ENCODE results near the gene FAM72C.
"Not testable (repeated sequence)": the region's sequence is repeated elsewhere in the genome, so short reads cannot be mapped to it uniquely, and the experiment has no call there.

Gene FAM72C

GRCh38 chr1:143984721-143985473 lies 13.1 kb upstream of the FAM72C start:
- DNase-seq, result not testable (repeated sequence)

- not testable (repeated sequence) for DNase-seq
Measured at GRCh38 chr1:143974416-143974815, 2.6 kb upstream of the FAM72C start.

- not testable (repeated sequence) for DNase-seq
Measured at GRCh38 chr1:143973876-143974414, 2.2 kb upstream of the FAM72C start.

- not testable (repeated sequence) for DNase-seq
Measured at GRCh38 chr1:143972753-143973326, 1.1 kb upstream of the FAM72C start.

GRCh38 chr1:143965860-143966259 lies 5.9 kb downstream of the FAM72C start:
- not testable (repeated sequence) for DNase-seq

GRCh38 chr1:143964294-143964693 lies 7.5 kb downstream of the FAM72C start:
- not testable (repeated sequence) for DNase-seq

GRCh38 chr1:143955930-143956329 lies 15.9 kb downstream of the FAM72C start:
- not testable (repeated sequence) for DNase-seq

- not testable (repeated sequence) for DNase-seq
Measured at GRCh38 chr1:143952913-143953312, 18.9 kb downstream of the FAM72C start.

- DNase-seq, result not testable (repeated sequence)
Measured at GRCh38 chr1:143951485-143952391, 20.0 kb downstream of the FAM72C start.

- not testable (repeated sequence) for DNase-seq
Measured at GRCh38 chr1:143947749-143948148, 24.0 kb downstream of the FAM72C start.

GRCh38 chr1:143945253-143945652 lies 26.5 kb downstream of the FAM72C start:
- not testable (repeated sequence) for DNase-seq

GRCh38 chr1:143944576-143945240 lies 27.1 kb downstream of the FAM72C start:
- DNase-seq, result not testable (repeated sequence)

GRCh38 chr1:143943319-143943978 lies 28.3 kb downstream of the FAM72C start:
- not testable (repeated sequence) for DNase-seq

- not testable (repeated sequence) for DNase-seq
Measured at GRCh38 chr1:143942238-143942860, 29.4 kb downstream of the FAM72C start.

- not testable (repeated sequence) for DNase-seq
Measured at GRCh38 chr1:143939666-143940065, 32.1 kb downstream of the FAM72C start.

GRCh38 chr1:143938922-143939321 lies 32.9 kb downstream of the FAM72C start:
- not testable (repeated sequence) for DNase-seq

- DNase-seq, result peak; percentile 24
Measured at GRCh38 chr1:143936457-143937115, 35.2 kb downstream of the FAM72C start.

GRCh38 chr1:143919127-143919526 lies 52.7 kb downstream of the FAM72C start:
- DNase-seq, result not testable (repeated sequence)

GRCh38 chr1:143918552-143918951 lies 53.2 kb downstream of the FAM72C start:
- not testable (repeated sequence) for DNase-seq

GRCh38 chr1:143913705-143914104 lies 58.1 kb downstream of the FAM72C start:
- DNase-seq, result not testable (repeated sequence)
